Lung (tissue), 12 donors: ENCODE data around the gene RCAN3. TPM values are rescaled to one million over a fixed set of nuclear protein-coding genes. Genes with fewer than 3 reads are reported as not detected.
A peak's percentile ranks its signal among the peaks of the same experiment; 100 is the strongest.

Source experiments
- ATAC-seq: fragments of 200-7000 bp; cut with Tn5 transposase; one replicate; pipeline ENCODE4 v1.9.1; 2020; ENCODE audit warnings: moderate number of reproducible peaks; ENCODE audit not compliant: insufficient read depth, low FRiP score
- DNase-seq, 3 donors: peaks; one replicate each; pipeline ENCODE4 v3.0.0-alpha.2; 2013 to 2017
- H3K27ac ChIP-seq, 2 donors: one replicate each; pipeline ENCODE4 v1.5.1; 2013; ENCODE audit warnings: mild to moderate bottlenecking in 2 of 2, moderate library complexity in 2 of 2, control low read depth in 1 of 2, inconsistent platforms in 1 of 2, low read depth in 1 of 2, low read length in 1 of 2
- H3K27me3 ChIP-seq, 3 donors: one replicate each; pipeline ENCODE4 v1.5.1; 2013; ENCODE audit warnings: low read length in 2 of 3; ENCODE audit not compliant: control insufficient read depth in 3 of 3, insufficient read depth in 3 of 3
- H3K36me3 ChIP-seq, 4 donors: one replicate each; pipeline ENCODE4 v1.5.1; 2013; ENCODE audit warnings: low read length in 4 of 4, mild to moderate bottlenecking in 1 of 4, moderate library complexity in 1 of 4; ENCODE audit not compliant: control insufficient read depth in 4 of 4, insufficient read depth in 4 of 4
- H3K4me1 ChIP-seq, 5 donors: one replicate each; pipeline ENCODE4 v1.5.1; 2013; ENCODE audit warnings: low read length in 5 of 5, mild to moderate bottlenecking in 2 of 5, moderate library complexity in 1 of 5; ENCODE audit not compliant: control insufficient read depth in 5 of 5, insufficient read depth in 5 of 5
- H3K4me3 ChIP-seq: one replicate; pipeline ENCODE4 v1.5.1; 2013; ENCODE audit warnings: mild to moderate bottlenecking, control low read depth, moderate library complexity
- H3K9ac ChIP-seq, 2 donors: one replicate each; pipeline ENCODE4 v1.5.1; 2013; ENCODE audit warnings: low read length in 2 of 2, control low read depth in 1 of 2; ENCODE audit not compliant: insufficient read depth in 1 of 2
- H3K9me3 ChIP-seq, 4 donors: one replicate each; pipeline ENCODE4 v1.5.1; 2013; ENCODE audit warnings: low read length in 3 of 4, mild to moderate bottlenecking in 1 of 4, moderate library complexity in 1 of 4; ENCODE audit not compliant: control insufficient read depth in 4 of 4, insufficient read depth in 3 of 4
- CTCF ChIP-seq: IDR thresholded peaks from 2 replicates; pipeline ENCODE4 v1.5.1; 2012; ENCODE audit warnings: mild to moderate bottlenecking; ENCODE audit errors: control extremely low read depth, extremely low read depth
- WGBS, 2 donors: extraction: QIAGEN DNeasy Blood & Tissue Kit; methylation state at CpG; one replicate each; pipeline ENCODE4 v1.1.7; 2013; 5-methylcytosine and 5-hydroxymethylcytosine counted together
- polyA plus RNA-seq, 2 donors: library from polyadenylated mRNA; stranded (reverse); fragments of 200-250 nt; gene quantifications; one replicate each; pipeline ENCODE4 v1.2.1, GENCODE V29; 2013
- total RNA-seq, 2 donors: library from RNA; depleted of rRNA in 1 of 2; stranded (reverse); fragments of >200 nt in 1 of 2; gene quantifications; one replicate each; pipeline ENCODE4 v1.2.1, GENCODE V29; 2014 to 2021
- donor health status: control.
- donor health status: control.
- donor health status: Bipolar disorder and iron deficiency.
- donor health status: healthy.
- donor health status: DM: yes; HTN: yes; CAD: no.

RCAN3 gene
- total and polyA plus RNA-seq, 4 donors, result 5.2 to 21.4 (median 12.8) TPM

- 94 to 98% methylated on average over 4 of the region's 4 CpGs for WGBS, 2 donors
- DNase-seq (no peak), ATAC-seq (no peak)
- Histone ChIP-seq H3K27ac (no peak overlapping the region), H3K4me1 (peaks cover 0 to 14% (median 4%) of the 10 kb centered on the region in 5 donors), H3K9ac (no peak overlapping the region), H3K4me3 (no peak overlapping the region), H3K9me3 (no peaks in the 10 kb centered on the region), H3K36me3 (no peaks in the 10 kb centered on the region), H3K27me3 (peaks cover 0 to 19% (median 6%) of the 10 kb centered on the region in 3 donors)
- no peak for TF ChIP-seq CTCF
Measured at GRCh38 chr1:24554714-24555113, 52.1 kb downstream of the RCAN3 start.

GRCh38 chr1:24555591-24556413 is 53.2 kb downstream of the RCAN3 start, which contains the start of gene NCMAP:
TSS of gene NCMAP (plus strand) at chr1:24556087. CDS start at chr1:24595431, 39,344 bp downstream.
- TF ChIP-seq CTCF, result no peak
- Histone ChIP-seq H3K36me3 (no peaks in the 10 kb centered on the region), H3K27ac (peak within 1 kb of the TSS in 1 of 2 donors; percentile 59), H3K9ac (no peak within 1 kb of the TSS), H3K27me3 (peaks cover 0 to 19% (median 6%) of the 10 kb centered on the region in 3 donors), H3K9me3 (no peaks in the 10 kb centered on the region), H3K4me1 (peaks cover 0 to 14% (median 4%) of the 10 kb centered on the region in 5 donors), H3K4me3 (peak within 1 kb of the TSS; percentile 18)
- 1 to 2% methylated on average over 48 to 61 of the region's 61 CpGs for WGBS, 2 donors
- DNase-seq (peak; percentile 57 to 72 (median 62)), ATAC-seq (peak; percentile 78)

- Histone ChIP-seq H3K4me3 (peak overlapping the region; percentile 18), H3K9ac (no peak overlapping the region), H3K36me3 (no peaks in the 10 kb centered on the region), H3K27me3 (peaks cover 0 to 19% (median 6%) of the 10 kb centered on the region in 3 donors), H3K9me3 (no peaks in the 10 kb centered on the region), H3K4me1 (peaks cover 0 to 14% (median 4%) of the 10 kb centered on the region in 5 donors), H3K27ac (no peak overlapping the region)
- no peak for TF ChIP-seq CTCF
- no peak for ATAC-seq
- no peak for DNase-seq
- WGBS, 2 donors, result 41 to 56% methylated on average over 19 of the region's 19 CpGs
Measured at GRCh38 chr1:24556414-24556795, 53.8 kb downstream of the RCAN3 start.
